Measurements from ENCODE around the gene MYOM1.
"Not testable (repeated sequence)": the region's sequence is repeated elsewhere in the genome, so short reads cannot be mapped to it uniquely, and the experiment has no call there.

MYOM1 gene

GRCh38 chr18:3248658-3249359 is 29.0 kb upstream of the MYOM1 start:
- peak in 1 of 5 donors; percentile 85 for DNase-seq

GRCh38 chr18:3248062-3248657 is 28.4 kb upstream of the MYOM1 start:
- no peak for DNase-seq

GRCh38 chr18:3247240-3248061 is 27.7 kb upstream of the MYOM1 start, which contains the start of gene MYL12A:
Gene MYL12A (plus strand): TSS chr18:3247801. CDS start chr18:3253248, 5,447 bp downstream.
- peak; percentile 78 to 99 (median 83) for DNase-seq

DNA sequence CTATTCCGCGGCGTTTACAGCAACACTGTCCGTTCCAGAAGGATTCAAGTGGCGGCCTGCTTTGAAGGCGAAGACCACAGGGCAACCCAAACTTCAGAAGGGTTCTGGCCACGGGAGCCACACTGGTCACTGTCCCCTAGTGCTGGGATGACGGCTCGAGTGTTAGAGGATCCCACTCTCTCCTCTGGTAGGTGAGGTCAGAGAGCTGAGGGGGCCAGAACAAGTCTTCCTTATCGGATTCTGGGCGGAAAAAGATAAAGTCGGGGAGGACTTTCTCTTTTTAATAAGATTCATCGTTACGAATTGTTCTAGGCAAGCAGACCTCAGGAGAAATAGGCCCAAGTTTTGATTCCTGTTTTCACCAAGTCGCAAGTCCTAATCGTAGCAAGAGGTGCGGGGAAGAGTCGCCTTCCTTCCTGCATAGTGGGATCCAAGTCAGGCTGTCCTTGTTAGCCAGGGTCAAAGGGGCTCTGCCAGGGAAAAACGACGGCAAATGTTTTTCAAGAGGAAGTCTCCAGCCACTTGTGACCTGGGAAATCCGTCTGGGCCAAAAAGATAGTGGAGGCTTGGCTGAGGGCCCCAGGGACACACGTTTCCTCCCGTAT is 27.0 kb upstream of the MYOM1 start:
- DNase-seq = no peak

DNA sequence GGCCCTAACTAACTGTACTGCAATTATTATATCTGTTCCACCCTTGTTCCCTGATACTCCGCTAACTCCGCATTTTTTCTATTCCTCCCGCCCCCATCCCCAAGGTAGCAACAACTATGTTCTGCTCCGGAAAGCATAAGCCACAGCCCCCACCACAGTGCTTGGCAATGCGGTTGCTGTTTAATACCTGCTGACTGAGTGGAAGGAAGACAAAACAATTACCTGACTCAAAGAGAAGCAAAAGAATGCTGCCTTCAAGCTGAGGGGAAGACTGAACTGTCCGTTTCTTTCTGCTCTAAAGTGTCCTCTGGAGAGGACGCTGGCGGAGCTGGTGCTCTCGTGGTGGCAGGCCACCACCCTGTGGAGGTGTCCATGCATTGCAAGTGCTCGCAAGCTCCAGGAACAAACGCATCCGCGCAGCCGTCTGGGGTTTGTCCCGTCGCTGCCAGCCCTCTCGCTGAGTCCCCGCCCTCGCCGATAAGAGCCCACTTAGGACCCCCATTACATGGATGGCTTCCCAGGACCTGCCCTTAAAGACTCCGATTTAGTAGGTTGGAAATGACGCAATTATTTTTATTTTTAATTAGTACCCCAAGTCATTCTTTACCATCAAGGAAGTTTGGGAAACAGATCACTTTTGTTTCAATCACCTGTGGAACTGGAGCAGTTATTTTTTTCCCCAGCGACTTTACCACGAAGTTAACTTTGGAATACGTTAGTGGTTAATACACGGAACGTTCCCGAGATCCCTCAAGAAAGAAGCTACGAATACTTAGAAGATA is 26.3 kb upstream of the MYOM1 start:
- peak; percentile 57 to 90 (median 66) for DNase-seq

DNA sequence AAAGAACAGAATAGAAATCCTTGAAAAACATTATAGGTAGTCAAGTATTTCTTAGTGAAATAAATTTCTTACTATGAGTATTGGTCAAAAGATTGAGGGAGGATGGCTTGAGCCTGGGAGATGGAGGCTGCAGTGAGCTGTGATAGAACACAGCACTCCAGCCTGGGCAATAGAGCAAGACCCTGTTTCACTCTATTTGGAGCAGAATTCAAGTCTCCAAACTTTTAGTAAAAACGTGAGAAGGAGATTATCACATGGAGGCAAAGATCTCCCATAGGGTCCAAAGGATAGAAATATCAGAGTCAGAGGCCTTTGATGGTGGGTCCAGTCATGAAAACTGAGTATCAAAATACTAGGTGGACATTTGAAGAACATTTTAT is 25.4 kb upstream of the MYOM1 start:
- DNase-seq = no peak

- no peak for DNase-seq
Measured at GRCh38 chr18:3238742-3239141, 19.0 kb upstream of the MYOM1 start.

GRCh38 chr18:3236470-3236869 is 16.7 kb upstream of the MYOM1 start:
- DNase-seq = no peak

DNA sequence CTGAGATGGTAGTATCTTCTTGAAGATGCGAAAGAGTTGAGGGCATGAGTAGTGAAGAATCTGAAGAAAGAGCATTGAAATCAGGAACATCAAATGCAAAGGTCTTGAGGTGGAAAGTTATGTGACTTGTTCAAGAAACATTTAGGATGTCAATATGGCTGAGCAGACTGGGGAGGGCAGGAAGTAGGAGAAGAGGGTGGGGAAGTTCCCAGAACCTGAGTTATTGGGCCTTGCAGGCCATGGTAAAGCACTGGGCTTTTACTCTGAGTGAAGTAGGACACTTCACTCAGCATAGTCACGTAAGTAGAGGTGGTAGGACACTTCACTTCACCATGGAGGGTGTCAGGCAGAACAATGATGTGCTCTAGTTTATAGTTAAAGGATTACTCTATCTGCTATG is 16.1 kb upstream of the MYOM1 start:
- no peak for DNase-seq

GRCh38 chr18:3234457-3234856 is 14.7 kb upstream of the MYOM1 start:
- no peak for DNase-seq

DNA sequence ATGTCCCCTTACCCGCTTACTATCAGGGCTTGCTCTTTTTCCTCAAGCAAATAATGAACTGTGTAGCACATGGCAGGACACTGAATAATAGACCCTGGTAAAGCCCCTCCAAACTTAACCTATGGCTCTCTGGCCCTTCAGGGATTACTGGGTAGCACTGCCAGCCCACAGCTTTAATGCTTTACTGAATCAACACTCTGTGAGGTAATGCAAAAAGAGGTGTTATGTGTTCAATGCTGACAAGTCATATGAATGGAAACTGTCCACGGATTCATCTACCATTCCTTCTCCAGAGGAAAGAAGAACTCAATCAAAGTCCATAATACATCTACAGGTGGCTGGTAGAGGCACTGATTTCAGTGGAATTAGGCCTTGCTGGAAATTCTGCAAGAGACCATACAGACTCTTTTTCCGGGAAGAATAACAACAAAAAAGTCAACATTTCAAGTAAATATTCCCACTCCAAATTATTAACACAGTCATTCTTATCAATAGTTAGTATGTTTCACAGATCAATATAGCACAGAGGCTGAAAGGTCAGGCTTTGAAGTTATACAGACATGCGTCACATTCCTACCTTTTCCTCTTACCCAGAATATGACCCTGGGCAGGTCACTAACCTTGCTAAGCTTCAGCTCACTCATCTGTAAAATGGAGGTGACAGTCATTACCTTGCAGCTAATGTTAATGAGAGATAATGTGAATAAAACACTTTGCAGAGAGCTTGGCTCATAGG is 13.8 kb upstream of the MYOM1 start:
- no peak for DNase-seq

- no peak for DNase-seq
Measured at GRCh38 chr18:3233004-3233403, 13.2 kb upstream of the MYOM1 start.

DNA sequence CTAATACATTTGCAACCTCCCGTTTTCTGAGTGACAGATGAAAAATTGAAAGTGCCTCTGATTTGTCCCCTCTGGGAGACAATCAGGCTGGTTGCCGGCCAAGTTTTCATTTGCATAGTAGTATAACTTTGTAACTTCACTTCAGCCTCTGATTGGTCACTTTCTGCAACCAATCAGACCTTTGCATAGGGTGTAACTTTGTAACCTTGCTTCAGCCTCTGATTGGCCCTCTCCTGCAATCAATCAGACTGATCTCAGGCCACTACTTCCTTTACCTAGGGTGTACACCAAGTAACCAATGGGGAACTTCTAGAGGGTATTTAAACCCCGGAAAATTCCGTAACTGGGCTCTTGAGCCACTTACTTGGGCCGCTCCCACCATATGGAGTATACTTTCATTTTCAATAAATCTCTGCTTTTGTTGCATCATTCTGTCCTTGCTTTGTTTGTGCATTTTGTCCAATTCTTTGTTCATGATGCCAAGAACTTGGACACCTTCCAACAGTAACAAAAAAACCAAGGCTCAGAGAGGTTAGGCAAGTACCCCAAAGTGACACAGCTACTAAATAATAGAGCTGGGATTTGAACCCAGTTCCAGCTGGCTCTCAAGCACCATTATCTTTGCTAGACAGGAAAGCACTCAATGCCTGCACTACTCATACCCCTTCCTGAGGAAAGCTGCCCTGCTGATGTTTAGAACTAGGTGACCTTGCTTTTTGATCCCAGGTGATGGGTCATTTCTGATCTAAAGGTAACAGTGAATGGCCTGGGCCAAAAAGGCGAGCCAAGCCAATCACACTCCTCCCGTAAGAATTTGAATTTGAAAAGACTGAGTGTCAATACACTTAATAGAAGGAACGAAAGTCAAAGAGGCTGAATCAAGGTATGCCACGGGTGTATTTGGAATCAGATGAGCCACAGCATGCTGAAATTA is 10.9 kb upstream of the MYOM1 start:
- no peak for DNase-seq

- no peak for DNase-seq
Measured at GRCh38 chr18:3226048-3226447, 6.3 kb upstream of the MYOM1 start.

GRCh38 chr18:3225588-3225987 is 5.8 kb upstream of the MYOM1 start:
- DNase-seq = no peak

DNA sequence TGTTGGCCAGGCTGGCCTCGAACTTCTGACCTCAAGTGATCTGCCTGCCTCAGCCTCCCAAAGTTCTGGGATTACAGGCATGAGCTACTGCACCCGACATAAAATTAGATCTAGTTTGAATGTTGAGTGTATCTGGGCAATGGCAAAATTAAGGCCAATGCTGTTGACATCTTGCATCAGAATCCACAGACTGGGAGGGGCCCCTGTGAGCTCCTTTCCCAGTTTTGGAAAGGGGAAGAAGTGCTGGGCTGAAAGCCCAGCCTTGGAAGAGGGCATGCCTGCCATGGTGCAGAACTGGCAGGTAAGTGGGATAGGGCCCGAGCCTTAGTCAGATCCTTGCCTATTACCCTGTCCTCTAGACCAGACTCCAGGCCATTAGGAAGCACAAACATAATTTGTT is 4.5 kb upstream of the MYOM1 start:
- DNase-seq = no peak

DNA sequence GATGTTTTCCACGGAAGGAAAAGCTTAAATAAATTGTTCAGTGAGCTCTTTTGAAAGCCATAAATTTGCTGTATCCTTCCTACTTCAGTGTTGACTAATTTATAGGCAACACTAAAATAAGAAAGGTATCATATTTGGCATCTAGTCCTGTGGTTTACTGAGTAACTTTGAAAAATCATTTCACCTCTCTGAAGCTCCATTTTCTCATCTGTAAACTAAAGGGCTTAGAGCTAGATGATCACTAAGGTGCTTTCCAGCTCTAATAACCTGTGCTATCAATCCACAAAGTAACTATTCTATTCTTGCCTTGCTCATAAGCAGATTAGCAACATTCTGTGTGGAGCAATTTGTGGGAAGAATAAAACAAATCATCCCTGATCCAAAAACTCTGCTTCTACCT is 3.6 kb upstream of the MYOM1 start:
- no peak for DNase-seq

DNA sequence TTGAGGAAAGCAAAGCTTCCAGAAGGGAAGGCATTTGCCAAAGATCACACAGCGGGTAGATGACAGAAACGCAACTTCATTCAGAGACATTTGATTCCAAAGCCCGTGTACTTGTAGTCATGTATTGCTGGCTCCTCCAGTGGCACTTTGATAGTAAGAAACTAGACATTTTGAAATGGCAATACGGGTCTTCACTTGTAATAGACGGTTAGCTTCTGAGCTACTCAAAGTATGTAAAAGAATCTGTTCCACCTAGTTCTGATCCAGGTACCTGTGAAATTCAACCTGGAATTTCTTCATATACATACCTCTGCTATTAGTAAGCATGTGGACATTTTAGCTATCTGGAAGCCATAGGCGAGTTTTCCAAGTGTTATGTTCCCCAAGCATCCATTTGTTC is 1.7 kb upstream of the MYOM1 start:
- no peak for DNase-seq

DNA sequence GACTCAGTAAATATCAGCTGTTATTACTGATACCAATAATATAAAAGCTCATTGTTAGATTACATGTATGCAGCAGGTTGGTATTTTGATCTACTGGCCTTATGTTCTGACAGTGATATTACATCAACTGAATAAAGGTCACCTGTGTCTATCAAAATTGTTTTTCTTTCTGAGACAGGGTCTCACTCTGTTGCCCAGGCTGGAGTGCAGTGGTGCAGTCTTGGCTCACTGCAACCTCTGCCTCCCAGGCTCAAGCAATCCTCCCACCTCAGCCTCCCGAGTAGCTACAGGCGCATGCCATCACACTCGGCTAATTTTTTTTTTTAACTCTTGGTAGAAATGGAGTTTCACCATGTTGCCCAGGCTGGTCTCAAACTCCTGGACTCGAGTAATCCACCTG is 1.1 kb upstream of the MYOM1 start:
- DNase-seq = not testable (repeated sequence)

GRCh38 chr18:3219241-3219630 is 532 bp downstream of the MYOM1 start:
- DNase-seq = no peak

- DNase-seq = no peak
Measured at GRCh38 chr18:3218819-3219218, 949 bp downstream of the MYOM1 start.

Measured in T-helper 1 cell (primary cell).